Glomerular endothelial cell (primary cell): ENCODE measurements around the gene ISX. TPM values are rescaled to one million over a fixed set of nuclear protein-coding genes. Genes with fewer than 3 reads are reported as not detected.

Source experiments
- DNase-seq: peaks from one replicate; pipeline ENCODE4 v3.0.0-alpha.2; 2011; ENCODE audit warnings: low read depth, low spot score; ENCODE audit errors: extremely low read depth
- total RNA-seq: library from RNA; depleted of rRNA; stranded (reverse); fragments of >200 nt; gene quantifications from 2 replicates; pipeline ENCODE4 v1.2.3, GENCODE V29; 2015

ISX gene
- total RNA-seq, 1 donor from 2014 or later = not detected

DNA sequence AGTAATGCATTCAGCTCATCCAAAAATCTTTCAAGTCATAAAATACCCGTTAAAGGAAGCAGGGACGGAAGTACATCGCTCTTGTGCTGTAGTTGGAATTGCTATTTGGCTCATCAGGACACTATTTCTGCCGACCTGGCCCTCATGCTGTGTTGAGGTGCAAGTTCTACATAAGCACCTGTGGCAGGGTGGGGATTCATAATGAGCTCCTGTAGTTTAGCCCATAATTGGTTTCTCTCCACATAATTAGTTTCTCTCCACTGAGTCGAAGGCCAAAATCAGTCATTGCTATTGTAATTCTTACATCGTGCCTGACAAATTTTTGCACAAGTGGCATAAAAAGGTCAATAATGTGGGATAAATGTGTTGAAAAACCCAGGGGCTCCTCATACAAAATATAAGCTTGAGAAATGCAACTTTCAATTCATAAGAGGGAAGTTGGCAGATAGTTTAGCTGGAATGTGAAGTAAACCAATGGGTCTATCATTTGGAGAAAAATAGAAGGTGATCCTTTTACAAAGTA lies 14.9 kb upstream of the ISX start:
- no peak for DNase-seq

DNA sequence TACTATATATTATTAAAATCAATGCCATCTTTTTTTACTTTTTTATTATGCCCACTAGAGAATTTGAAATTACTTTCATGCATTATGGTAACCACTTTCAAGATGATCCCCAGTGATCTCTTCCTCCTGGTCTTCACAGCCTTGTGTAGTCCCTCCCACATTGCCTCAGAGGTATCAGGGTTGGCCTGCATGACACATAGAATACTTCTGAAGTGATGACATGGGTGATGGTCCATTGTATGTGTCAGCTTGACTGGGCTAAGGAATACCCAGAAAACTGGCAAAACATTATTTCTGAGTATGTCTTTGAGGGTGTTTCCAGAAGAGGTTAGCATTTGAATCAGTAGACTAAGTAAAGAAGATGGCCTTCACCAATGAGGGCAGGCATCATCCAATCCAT lies 14.2 kb upstream of the ISX start:
- no peak for DNase-seq

DNA sequence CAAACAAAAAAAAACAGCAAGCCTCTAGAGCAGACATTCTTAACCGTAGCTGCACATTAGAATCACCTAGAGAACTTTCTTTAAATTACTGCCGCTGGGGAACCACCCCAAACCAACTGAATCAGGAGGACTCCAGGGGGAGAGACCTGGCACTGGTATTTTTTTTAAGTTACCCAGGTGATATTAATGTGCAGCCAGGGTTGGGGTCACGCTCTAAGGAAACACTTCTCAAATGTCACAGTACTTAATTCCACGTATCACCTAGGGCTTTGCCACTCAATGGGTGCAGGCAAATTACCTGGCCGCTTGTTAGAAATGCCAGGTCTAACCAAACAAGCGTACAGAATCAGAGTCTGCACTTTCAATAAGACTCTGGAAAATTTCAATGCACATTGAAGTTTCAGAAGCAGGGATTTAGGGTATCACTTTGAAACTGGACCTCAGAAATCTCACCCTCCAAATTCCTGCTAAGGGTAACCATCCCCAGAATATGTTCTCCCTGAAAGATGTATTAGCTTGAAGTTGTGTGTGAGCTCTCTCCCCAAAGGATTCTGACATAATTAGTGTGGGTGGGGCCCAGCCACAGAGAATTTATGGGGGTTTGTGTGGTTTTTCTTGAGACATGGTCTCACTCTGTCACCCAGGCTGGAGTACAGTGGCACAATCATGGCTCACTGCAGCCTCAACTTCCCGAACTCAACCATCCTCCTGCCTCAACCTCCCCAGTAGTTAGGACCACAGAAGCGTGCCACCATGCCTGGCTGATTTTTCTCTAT lies 12.7 kb upstream of the ISX start:
- no peak for DNase-seq

DNA sequence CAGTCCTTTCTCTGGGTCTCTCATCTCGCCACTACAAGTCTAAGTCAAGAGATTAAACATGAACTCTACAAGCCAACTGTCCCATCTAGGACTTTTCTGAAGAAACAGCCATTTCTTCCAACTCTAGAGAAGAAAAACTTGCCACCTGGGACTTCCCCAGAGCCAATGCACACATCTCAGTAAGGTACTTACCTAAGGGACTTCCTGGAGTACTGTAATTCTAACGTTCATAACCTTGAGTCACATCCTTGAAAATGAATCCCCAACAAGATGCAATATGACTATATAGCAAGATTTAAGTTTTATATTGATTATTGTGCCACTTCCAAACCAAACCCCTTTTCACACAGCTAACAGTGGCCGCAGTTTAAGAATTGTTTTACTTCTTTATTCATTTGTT lies 11.9 kb upstream of the ISX start:
- no peak for DNase-seq

DNA sequence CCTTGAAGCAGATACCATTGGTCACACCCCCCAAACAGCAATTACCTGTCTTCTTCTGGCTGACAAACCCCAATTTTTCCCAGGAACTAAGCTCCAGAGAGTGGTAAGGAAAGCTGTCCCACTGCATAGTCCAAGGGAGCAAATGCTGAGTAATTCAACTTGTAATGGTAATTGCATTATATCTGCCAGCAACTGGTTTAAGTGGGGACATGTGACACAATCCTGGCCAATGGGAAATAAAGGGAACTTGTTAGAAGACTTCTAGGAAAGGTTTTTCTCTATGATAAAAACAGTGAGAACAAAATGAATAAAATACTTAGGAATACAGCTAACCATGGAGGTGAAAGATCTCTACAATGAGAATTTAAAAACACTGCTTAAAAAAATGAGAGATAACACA lies 9.5 kb upstream of the ISX start:
- no peak for DNase-seq

DNA sequence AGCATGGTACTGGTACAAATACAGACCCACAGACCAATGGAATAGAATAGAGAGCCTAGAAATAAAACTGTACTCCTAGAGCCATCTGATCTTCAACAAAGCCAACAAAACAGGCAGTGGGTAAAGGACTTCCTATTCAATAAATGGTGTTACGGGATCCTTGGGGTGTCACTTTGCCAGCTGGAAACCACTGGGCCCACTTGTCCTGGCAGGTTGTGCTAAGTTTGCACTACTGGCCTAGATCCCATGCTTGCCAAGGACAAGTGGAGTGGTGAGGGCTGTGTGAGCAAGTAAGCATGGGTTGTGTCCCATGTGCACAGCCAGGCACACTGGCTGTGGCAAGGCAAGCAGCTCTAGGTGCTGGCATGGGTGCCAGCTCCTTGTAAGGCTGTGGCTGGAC lies 8.8 kb upstream of the ISX start:
- no peak for DNase-seq

DNA sequence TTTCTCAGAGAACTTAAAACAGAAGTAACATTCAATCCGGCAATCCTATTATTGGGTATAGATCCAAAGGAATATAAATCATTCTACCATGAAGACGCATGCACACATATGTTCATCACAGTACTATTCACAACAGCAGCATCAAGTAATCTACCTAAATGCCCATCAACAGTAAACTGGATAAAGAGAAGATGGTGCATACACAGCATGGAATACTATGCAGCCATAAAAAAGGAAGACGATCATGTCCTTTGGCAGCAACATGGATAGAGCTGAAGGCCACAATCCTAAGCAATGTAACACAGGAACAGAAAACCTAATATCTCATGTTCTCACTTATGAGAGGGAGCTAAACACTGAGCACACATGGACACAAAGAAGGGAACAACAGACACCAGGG lies 6.3 kb upstream of the ISX start:
- DNase-seq = no peak

DNA sequence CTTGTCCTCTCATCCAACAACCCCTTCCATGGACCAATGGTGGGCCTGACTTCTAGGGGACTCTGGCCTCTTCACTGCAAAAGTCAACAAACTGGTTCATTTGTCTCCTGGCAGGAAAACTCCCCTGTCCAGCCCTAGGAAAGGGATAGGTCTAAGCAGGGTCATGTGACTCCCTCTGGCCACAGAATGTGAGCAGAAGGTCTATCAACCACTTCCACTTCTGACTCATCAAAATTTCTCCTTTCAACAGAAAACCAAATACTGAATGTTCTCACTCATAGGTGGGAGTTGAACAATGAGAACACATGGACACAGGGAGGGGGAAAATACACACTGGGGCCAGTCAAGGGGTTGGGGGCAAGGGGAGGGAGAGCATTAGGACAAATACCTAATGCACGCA lies 1.3 kb upstream of the ISX start:
- DNase-seq = no peak

DNA sequence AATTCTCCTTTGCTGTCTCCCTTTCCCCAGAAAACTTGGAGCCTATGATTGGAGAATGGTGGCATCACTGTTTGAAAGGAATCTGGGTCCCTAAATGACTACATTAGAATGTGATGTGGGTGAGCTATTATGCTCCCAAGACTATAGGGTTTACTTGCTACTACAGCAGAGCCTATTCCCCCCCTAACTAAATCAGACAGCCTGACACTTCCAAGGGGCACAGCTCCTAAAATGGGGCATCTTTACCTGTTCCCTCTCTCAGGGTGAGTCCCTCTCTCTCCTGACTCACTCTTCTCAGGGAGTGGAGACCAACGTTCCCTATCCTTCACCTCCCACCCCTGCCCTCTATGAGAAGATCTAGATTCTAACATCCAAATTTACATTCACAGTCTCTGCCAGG lies 775 bp upstream of the ISX start:
- no peak for DNase-seq

DNA sequence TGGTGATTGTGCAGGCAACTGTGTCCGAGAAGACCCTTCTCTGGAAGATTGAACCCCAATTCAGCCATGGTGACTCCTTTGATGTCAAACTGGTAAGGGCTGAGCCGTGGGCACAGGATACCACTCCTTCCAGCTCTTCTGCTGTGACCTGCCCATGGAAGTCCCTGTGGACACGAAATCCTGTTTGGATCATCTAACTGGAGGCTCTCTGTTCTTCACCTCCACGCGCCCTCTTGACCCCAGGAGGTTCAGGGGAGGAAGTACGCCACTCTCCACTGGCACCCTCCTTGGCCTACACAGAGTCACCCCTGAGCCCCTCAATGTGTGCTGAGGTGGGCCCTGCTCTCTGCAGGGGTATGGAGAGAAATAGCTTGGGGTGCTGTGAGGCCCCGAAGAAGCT lies 810 bp downstream of the ISX start:
- DNase-seq = no peak

DNA sequence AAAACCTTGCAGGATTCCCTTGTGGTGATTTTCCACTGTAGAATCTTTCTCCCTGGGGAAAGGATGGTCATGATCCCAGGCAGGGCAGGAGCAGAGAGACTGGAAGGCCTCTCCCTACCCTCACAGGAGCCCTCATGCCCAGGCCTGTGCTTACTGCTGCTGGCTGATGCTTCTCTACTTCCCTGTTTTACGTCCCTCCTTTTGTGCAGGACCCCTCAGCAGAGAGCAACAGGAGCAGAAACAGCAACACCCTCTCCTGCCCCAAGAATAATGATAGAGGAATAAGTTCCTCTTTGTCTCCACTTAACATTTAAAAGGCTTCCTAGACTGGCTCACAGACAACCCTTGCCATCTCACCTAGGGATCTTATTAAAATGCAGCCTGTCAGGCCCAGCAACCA lies 3.6 kb downstream of the ISX start:
- DNase-seq = no peak

DNA sequence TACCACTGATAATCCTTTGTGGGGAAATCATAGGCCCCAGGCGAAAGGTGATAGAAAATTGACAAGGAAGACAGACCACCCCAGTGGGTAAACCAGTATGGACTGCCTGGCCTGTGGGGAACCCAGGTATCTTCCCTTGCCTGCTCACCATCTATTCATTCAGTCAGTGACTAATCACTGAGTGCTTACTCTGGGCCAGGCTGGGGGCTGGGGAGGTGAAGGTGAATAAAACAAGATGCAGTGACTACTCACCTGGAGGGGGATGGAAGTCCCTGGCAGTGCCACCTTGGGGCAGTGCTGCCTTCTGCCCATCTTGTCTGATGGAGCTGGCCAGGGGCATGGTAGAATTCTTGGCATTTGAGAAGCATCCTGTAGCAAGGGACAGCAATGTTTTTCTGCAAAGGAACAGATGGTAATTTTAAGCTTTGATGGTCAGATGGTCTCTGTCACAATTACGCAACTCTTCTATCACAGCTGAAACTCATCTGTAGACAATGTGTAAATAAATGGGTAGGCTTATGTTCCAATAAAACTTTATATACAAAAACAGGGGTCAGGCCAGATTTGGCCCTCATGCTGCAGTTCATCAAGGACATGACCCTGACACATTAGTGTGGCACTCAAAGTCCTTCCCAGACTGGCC lies 4.6 kb downstream of the ISX start:
- DNase-seq = no peak

DNA sequence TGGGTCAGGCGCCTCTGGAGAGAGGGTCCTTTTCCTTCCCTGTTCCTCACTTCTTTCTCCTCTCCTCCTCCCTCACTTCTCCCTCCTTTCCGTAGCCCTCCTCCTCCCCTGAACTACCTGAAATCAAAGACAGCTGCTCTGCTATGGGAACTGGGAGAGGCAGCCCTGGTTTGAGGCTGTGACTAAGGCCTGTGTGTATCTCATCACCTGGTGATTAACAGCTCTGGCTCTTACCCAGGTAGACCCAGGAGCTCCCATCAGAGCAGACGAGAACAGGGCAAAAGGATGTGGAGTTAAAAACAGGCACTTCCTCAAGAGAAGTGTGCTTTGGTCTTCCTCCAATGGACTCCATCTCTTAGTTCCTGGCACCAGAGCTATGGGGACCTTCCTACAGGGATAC lies 5.8 kb downstream of the ISX start:
- no peak for DNase-seq

DNA sequence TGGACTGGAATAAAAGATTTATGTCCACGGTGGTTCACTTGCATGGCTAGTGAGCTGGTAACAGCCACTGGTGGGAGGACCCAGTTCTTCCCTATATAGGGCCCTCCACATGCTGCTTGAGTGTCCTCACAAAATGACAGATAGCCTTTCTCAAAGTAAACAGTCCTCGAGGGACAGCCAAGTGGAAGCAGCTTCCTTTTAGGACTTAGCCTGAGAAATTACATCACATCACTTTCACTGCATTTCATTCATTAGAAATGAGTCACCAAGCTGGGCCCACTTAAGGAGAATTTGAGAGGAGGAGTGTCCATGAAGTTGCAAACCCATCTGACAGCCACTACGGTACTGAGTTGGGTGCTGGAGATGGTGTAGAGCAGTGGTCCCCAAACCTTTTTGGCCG lies 7.0 kb downstream of the ISX start:
- DNase-seq = no peak

DNA sequence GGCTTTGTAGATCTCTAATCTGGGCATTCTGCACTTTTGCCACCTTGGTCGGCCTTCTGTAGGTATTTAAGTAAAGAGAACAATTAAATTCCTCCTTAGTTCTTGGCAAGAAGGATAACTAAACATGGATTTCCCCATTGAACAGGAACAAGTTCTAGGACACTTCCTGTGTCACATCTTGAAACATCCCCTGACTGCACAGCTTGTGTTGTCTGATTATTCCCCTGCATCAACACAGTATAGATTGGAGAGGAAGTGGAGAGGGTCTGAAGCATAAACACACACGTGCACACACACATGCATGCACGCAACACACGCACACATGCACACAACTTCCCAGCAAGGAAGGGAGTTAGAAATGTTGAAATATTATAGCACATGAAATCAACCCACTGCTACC lies 8.6 kb downstream of the ISX start:
- no peak for DNase-seq

DNA sequence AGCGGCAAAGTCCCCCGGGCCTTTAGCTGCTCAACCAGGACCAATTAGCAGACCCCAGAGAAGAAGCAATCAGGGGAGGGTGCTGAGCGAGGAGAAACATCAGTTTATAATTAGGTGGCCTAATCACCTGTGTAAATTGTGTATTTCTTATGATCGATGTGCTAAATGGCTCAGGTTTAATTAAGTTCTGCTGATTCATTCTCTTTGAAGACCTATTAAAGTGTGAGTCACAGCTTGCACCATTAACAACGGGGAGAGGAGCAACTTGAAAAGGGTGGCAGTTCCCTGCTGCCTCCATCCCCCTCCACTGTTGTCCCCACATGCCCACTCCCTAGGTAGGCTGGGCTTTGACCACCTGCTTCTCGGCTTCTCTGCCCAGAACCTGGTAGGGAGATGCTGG lies 10.7 kb downstream of the ISX start:
- DNase-seq = no peak

DNA sequence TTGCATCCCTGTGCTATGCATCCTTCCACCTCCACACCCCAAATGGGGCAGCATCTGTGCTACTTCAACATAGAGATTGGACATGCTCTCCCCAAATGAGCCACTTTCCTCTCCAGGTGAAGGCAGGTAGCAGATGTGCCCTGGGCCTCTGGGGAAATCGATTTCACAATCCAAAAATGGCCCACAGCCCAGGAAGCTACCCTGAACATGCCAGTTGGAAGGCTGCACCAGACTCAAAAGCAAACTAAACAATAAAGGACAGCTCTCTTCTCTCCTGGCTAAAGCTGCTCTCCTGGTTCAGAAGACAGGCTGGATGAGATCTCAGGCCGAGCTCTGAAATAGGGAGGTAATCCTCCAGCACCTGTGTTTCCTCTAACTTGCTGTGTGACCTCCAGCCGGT lies 19.7 kb downstream of the ISX start:
- DNase-seq = no peak

DNA sequence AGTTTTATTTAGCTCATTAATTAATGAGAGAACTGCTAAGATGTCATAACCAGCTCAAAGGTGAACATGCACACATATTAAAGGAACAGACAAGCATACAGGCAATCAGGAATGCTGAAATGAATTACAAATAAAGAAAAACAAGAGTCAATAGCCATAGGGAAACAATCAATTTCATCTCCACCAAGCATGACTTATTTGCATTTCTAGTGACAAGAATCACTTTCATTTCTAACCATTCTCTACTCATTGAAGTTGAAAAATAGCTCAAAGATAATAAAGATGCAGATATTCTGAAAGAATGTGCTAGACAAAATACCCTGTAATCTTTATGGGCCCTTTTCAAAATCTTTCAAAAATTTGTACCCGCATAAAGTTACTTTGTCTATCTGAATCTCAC lies 23.2 kb downstream of the ISX start:
- DNase-seq = no peak

DNA sequence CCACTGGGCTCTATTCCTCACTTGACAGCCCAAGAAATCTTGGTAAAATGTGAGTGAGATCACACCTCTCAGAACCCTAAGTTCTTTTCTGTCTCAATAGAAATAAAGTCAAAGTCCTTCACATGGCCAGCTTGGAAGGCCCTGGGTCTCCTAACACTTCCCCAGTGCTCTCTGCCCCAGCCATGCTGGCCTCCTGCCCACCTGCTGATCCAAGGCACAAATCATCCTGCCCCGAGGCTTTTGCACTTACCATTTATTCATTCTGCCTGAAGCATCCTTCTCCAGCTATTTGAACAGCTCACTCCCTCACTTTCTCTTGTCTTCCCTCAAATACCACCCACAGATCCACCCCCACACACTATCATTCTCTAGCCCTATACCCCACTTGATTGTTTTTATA lies 26.4 kb downstream of the ISX start:
- no peak for DNase-seq

DNA sequence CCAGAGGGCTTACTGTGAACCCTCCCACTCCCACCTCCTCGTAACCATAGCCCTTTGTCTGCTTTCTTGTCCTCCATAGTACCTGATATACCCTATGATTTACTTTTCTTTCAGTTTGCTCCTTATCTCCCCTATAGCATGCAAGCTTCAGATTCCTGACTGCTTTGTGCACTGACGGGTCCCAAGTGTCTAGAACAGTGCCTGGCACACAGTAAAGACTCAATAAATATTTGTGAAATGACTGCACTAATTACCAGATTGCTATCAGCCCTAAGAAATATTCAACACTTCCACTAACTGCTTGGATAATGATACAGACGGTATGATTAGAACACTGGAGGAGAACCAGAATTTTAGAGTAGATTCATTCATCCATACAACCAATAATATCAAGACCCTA lies 33.0 kb downstream of the ISX start:
- DNase-seq = no peak

DNA sequence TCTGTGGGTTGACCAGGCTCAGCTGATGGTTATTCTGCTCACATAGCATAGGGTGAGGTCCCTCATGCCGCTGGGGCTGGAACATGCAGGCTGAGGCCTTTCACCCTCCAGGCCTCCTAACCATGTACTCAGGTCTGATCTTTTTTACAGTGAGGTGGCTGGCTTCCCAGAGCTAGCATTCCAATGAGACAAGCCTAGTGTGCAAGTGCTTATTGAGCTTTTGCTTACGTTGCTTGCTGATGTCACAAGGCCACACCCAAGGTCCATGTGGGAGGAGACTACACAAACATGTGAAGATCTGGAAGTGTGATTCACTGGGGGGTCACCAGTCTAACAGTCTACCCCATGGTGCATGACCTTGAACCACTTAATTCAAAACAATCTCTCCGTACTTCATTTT lies 33.9 kb downstream of the ISX start:
- no peak for DNase-seq

DNA sequence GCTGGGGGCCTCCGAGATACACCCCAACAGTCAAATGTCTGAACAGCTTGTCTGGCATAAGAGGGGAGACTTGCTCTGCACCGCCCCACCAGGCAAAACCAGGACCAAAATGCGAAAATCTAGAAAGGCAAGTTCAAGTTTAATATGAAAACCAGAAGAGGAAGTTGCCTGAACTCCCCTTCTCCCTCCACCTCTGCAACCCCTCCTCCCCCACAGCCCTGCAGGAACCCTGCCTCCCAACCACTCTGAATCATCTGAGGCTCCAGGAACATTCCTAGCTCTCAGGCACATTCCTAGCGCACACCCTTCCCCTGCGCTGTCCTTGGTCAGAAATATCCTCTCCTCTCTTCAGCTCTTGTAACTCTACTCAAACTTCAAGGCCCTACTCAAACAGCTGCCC lies 36.7 kb downstream of the ISX start:
- DNase-seq = no peak

DNA sequence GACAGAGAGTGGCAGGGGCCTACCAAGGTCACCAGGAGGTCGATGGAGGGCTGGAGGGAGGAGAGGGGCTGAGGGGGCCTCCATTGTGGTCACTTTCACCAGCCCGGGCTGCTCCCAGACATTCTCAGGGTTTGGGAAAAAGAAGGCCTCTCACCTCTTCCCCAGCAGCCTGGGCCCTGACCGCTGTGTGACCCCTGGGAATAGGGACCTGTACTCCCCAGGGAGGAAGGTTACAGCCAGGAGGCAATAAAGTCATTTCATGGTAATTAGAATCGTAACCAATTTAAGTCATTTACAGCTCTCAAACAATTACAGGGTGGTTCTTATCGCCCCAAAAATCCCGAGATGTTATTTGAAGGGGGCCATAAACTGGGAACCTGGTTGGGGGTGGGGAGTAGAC lies 37.8 kb downstream of the ISX start:
- no peak for DNase-seq
